ENCODE results near the gene EYA2. TPM values are rescaled to one million over a fixed set of nuclear protein-coding genes. Genes with fewer than 3 reads are reported as not detected.

Gene EYA2
- total and polyA plus RNA-seq, 11 donors = 0.30 to 4.2 (median 0.70) TPM

GRCh38 chr20:47038566-47039560 lies 144.2 kb downstream of the EYA2 start:
- Histone ChIP-seq H3K27ac (no peak overlapping the region), H3K9me3 (peaks cover 0 to 7% (median 0%) of the 10 kb centered on the region in 12 donors), H3K27me3 (peaks cover 0 to 21% (median 0%) of the 10 kb centered on the region in 9 donors), H3K4me1 (peaks cover 0 to 6% (median 0%) of the 10 kb centered on the region in 12 donors), H3K36me3 (no peaks in the 10 kb centered on the region), H3K4me3 (no peak overlapping the region)
- WGBS, 4 donors = 55 to 73% (median 66%) methylated on average over 18 of the region's 18 CpGs
- intact Hi-C loops (cut with DNase I) = no loop called here
- ATAC-seq (no peak), DNase-seq (no peak)
- TF ChIP-seq, protein P1, sequence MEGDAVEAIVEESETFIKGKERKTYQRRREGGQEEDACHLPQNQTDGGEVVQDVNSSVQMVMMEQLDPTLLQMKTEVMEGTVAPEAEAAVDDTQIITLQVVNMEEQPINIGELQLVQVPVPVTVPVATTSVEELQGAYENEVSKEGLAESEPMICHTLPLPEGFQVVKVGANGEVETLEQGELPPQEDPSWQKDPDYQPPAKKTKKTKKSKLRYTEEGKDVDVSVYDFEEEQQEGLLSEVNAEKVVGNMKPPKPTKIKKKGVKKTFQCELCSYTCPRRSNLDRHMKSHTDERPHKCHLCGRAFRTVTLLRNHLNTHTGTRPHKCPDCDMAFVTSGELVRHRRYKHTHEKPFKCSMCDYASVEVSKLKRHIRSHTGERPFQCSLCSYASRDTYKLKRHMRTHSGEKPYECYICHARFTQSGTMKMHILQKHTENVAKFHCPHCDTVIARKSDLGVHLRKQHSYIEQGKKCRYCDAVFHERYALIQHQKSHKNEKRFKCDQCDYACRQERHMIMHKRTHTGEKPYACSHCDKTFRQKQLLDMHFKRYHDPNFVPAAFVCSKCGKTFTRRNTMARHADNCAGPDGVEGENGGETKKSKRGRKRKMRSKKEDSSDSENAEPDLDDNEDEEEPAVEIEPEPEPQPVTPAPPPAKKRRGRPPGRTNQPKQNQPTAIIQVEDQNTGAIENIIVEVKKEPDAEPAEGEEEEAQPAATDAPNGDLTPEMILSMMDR (IDR thresholded peaks at IDR 0.05) = no peak
- TF ChIP-seq POLR2A (IDR thresholded peaks at IDR 0.05) = no peak

DNA sequence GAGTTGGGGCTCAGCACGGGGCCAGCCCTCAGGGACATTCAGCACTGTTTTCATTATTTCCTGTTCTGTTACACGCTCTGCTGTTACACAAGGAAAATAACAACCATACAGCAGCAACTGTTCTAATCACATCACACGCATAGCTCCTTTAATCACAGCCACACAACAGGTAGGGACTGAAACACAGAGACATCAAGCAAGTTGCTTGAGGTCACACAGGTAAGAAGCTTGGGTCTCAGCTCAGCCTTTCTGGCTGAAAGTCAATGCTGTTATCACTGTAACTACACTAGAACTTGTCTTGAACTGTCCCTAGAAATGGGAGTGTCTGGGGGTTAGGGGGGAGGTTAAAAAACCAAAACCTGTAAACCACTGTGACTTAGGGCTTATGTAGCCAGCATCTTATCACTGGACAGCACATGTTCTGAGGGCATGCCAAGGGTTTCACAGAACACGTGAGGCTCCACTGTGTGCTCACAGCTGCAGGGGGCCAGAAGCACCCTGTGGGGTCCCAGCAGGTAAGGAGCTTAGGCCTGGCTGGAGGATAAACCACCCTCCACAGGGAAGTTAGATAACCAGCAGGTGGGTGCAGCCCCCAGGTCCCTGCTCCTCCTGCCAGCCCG lies 146.0 kb downstream of the EYA2 start:
- Histone ChIP-seq H3K36me3 (no peaks in the 10 kb centered on the region), H3K27me3 (peaks cover 0 to 21% (median 0%) of the 10 kb centered on the region in 9 donors), H3K4me3 (no peak overlapping the region), H3K9me3 (peaks cover 0 to 17% (median 0%) of the 10 kb centered on the region in 12 donors), H3K27ac (no peak overlapping the region), H3K4me1 (peaks cover 0 to 6% (median 0%) of the 10 kb centered on the region in 12 donors)
- no peak for ATAC-seq
- 48 to 68% (median 54%) methylated on average over 4 to 5 of the region's 5 CpGs for WGBS, 4 donors
- DNase-seq = no peak
- intact Hi-C loops (cut with DNase I) = no loop called here
- no peak for TF ChIP-seq POLR2A (IDR thresholded peaks at IDR 0.05)

DNA sequence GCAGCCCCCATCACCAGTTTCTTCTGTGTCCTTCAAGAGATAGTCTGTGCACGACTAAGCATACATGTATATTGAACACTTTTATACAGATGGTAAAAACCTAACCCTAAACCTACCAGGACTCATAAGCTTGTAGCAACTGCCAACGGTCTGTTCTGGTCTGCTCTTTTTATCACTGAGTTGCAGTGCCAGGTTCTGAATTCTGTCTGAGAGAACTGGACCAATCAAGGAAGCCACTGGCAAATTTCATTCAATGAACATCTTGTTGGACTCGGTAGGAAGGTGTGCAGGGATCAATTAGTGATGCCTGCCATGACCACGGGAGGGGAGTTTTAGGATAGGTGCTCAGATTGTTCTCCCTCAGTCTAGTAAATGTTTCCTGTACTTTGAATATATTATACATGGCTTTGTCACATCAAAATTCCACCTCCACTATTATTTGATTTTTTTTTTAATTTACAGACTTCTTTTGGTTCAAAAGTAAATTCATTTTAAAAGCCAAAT lies 146.8 kb downstream of the EYA2 start:
- intact Hi-C loops (cut with DNase I) = no loop called here
- H3K27me3 ChIP-seq = peaks cover 0 to 21% (median 0%) of the 10 kb centered on the region in 9 donors
- no peak overlapping the region for H3K27ac ChIP-seq
- ATAC-seq (no peak), DNase-seq (no peak)
- H3K4me1 ChIP-seq = peaks cover 0 to 6% (median 0%) of the 10 kb centered on the region in 12 donors
- H3K36me3 ChIP-seq = no peaks in the 10 kb centered on the region
- TF ChIP-seq, protein P1 (IDR thresholded peaks at IDR 0.05) = no peak
- TF ChIP-seq POLR2A (IDR thresholded peaks at IDR 0.05) = no peak
- 71 to 76% (median 76%) methylated on average over 4 of the region's 4 CpGs for WGBS, 4 donors
- H3K9me3 ChIP-seq = peaks cover 0 to 24% (median 0%) of the 10 kb centered on the region in 12 donors
- no peak overlapping the region for H3K4me3 ChIP-seq

DNA sequence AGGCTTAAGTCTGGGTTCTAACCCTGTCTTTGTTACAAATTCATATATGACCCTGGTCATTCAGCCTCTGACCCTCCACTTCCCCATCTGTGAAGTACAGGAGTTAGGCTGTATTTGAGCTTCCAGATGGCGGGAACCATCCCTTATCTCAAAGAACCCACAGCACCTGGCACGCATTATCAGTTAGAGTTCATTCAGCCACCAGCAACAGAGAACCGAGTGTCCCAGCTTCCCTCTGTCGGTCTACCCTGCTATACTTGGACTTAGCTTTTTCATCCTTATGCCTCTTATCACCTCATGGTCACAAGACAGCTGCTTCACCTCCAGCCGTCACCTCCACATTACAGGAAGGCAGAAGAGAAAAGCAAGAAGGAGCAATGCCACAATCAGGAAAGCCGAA lies 147.8 kb downstream of the EYA2 start:
- no peak overlapping the region for H3K4me3 ChIP-seq
- H3K27me3 ChIP-seq = peaks cover 0 to 21% (median 0%) of the 10 kb centered on the region in 9 donors
- peaks cover 0 to 24% (median 0%) of the 10 kb centered on the region in 12 donors for H3K9me3 ChIP-seq
- 64 to 78% (median 74%) methylated on average over 6 of the region's 6 CpGs for whole genome bisulfite sequencing, 4 donors
- DNase-seq (no peak), ATAC-seq (no peak)
- H3K27ac ChIP-seq = no peak overlapping the region
- H3K36me3 ChIP-seq = no peaks in the 10 kb centered on the region
- intact Hi-C loops (cut with DNase I) = no loop called here
- H3K4me1 ChIP-seq = peaks cover 0 to 6% (median 0%) of the 10 kb centered on the region in 12 donors
- TF ChIP-seq, protein P1 (IDR thresholded peaks at IDR 0.05) = no peak
- TF ChIP-seq POLR2A (IDR thresholded peaks at IDR 0.05) = no peak

Measured in heart left ventricle (tissue), 16 donors.